ENCODE data around the gene PDK2. TPM values are rescaled to one million over a fixed set of nuclear protein-coding genes. Genes with fewer than 3 reads are reported as not detected.

Gene PDK2
- total RNA-seq, 2 donors from 2014 or later, result 47.1 to 79.5 TPM

DNA sequence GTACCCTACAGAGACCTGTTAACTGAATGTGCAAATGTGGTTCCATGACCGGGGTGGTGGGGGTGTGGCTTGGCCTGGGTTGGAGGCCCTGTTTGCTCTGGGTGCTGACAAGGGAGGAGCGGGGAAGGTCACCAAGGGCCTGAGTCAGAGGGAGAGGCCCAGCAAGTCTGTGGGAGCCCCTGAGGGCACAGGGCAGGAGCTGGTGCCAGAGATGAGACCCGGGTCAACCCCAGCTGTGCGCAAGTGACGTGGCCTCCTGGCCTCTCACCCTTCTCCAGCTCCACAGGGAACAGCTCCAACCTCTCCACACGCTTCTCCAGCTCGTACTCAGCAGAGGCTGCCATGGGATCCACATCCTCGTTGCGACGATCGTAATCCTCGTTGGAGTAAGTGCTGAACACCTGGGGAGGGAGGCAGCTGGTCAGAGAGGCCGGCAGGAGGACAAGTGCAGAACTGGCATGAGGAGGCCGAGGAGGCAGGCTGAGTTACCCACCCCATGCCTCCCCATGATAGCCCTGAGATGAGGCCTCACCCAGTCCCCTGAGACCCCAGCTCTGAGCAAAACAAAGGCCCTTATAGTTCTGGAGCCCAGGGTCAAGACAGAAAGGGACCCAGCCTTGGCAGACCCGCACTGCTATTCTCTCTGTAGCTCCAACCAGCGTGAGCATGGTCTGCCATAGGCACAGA, 49.8 kb downstream of the PDK2 start:
- Histone ChIP-seq H3K36me3 (peaks cover 0 to 8% of the 10 kb centered on the region in 2 donors), H3K4me1 (replicated peaks) (peaks cover 14% of the 10 kb centered on the region), H3K27ac (no peak overlapping the region), H3K27me3 (replicated peaks; ENCODE audit: insufficient read depth) (no peaks in the 10 kb centered on the region), H3K9me3 (no peaks in the 10 kb centered on the region), H3K4me3 (no peak overlapping the region)
- 74% methylated on average over 16 of the region's 16 CpGs for WGBS
- TF ChIP-seq POLR2AphosphoS5 (IDR thresholded peaks at IDR 0.05) (no peak), POLR2A (IDR thresholded peaks at IDR 0.05) (no peak), CTCF (IDR thresholded peaks at IDR 0.05) (no peak)
- DNase-seq (ENCODE audit: low spot score), result no peak
- intact Hi-C loops (cut with DNase I), result no loop called here

GRCh38 chr17:50145532-50146229, 50.5 kb downstream of the PDK2 start:
- TF ChIP-seq CTCF (IDR thresholded peaks at IDR 0.05) (no peak), POLR2A (IDR thresholded peaks at IDR 0.05) (no peak), POLR2AphosphoS5 (IDR thresholded peaks at IDR 0.05) (no peak)
- H3K27ac ChIP-seq, result no peak overlapping the region
- peaks cover 14% of the 10 kb centered on the region for H3K4me1 ChIP-seq (replicated peaks)
- no peak for DNase-seq (ENCODE audit: low spot score)
- no peaks in the 10 kb centered on the region for H3K9me3 ChIP-seq
- H3K4me3 ChIP-seq, result no peak overlapping the region
- intact Hi-C loops (cut with DNase I), result no loop called here
- H3K36me3 ChIP-seq, result peaks cover 0 to 8% of the 10 kb centered on the region in 2 donors
- 67% methylated on average over 11 of the region's 11 CpGs for WGBS
- no peaks in the 10 kb centered on the region for H3K27me3 ChIP-seq (replicated peaks; ENCODE audit: insufficient read depth)

DNA sequence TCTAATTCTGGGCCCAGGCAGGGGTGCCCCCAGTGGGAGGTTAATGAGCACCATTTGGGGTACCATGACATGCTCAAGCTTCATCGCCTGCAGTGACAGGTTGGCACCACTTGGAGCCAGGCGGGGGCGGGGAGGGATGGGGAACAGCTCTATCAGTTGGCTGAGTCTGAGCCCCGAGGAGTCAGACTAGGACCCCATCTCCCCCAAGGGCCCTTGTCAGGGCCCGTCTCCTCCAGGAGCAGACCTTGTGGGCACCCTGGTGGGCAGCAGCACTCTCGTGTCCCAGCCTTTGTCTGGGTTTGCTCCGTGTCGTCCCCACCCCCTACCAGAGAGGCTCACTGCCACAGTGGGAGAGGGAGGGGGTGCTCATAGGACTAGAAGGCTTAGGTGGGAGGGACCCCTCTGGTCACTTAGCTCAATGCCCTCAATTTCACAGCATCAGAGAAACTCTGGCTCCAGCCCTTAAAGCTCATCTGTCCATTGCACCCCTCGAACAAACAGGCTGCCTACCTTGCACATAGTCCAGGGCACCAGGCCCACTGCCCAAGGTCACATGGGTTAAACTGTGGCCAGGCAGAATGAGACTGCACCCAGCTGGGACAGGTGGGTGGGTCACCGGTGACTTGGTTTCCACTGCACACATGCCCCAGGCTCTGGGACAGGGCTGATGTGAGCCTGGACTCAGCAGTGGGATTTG, 51.2 kb downstream of the PDK2 start:
- Histone ChIP-seq H3K4me3 (peak overlapping the region in 1 of 2 donors; percentile 86), H3K27ac (no peak overlapping the region), H3K9me3 (no peaks in the 10 kb centered on the region), H3K4me1 (replicated peaks) (peaks cover 14% of the 10 kb centered on the region), H3K27me3 (replicated peaks; ENCODE audit: insufficient read depth) (no peaks in the 10 kb centered on the region), H3K36me3 (peaks cover 0 to 8% of the 10 kb centered on the region in 2 donors)
- intact Hi-C loops (cut with DNase I), result no loop called here
- no peak for TF ChIP-seq POLR2A (IDR thresholded peaks at IDR 0.05)
- no peak for TF ChIP-seq POLR2AphosphoS5 (IDR thresholded peaks at IDR 0.05)
- TF ChIP-seq CTCF (IDR thresholded peaks at IDR 0.05), result no peak
- DNase-seq (ENCODE audit: low spot score), result no peak
- WGBS, result 62% methylated on average over 10 of the region's 10 CpGs

- H3K27ac ChIP-seq, result peak overlapping the region; percentile 38 to 90
- no peaks in the 10 kb centered on the region for H3K9me3 ChIP-seq
- DNase-seq (ENCODE audit: low spot score), result no peak
- 45% methylated on average over 14 of the region's 15 CpGs for WGBS
- H3K4me3 ChIP-seq, result peak overlapping the region; percentile 69 to 86
- intact Hi-C loops (cut with DNase I), result no loop called here
- TF ChIP-seq CTCF (IDR thresholded peaks at IDR 0.05) (no peak), POLR2AphosphoS5 (IDR thresholded peaks at IDR 0.05) (no peak), POLR2A (IDR thresholded peaks at IDR 0.05) (no peak)
- H3K4me1 ChIP-seq (replicated peaks), result peaks cover 16% of the 10 kb centered on the region
- H3K27me3 ChIP-seq (replicated peaks; ENCODE audit: insufficient read depth), result no peaks in the 10 kb centered on the region
- H3K36me3 ChIP-seq, result peaks cover 0 to 8% of the 10 kb centered on the region in 2 donors
Measured at GRCh38 chr17:50146927-50147665, 51.9 kb downstream of the PDK2 start.
